Activated T-cell treated with anti-CD3 and anti-CD28 coated beads, Interleukin-2, amount 50 U/mL, for 4 hours (primary cell): ENCODE results near the gene MTM1. TPM values are rescaled to one million over a fixed set of nuclear protein-coding genes. Genes with fewer than 3 reads are reported as not detected.

Experiments
- ATAC-seq, 2 donors: fragments of 200-7000 bp; cut with Tn5 transposase; one replicate each; pipeline ENCODE4 v1.10.0; 2021
- DNase-seq: peaks from one replicate; pipeline ENCODE4 v3.0.0-alpha.2; 2020
- H3K27me3 Mint-ChIP-seq: one replicate; pipeline ENCODE4 v1.8.0; 2021; ENCODE audit warnings: low read depth, mixed read lengths
- H3K36me3 Mint-ChIP-seq: one replicate; pipeline ENCODE4 v1.8.0; 2022; ENCODE audit warnings: mixed read lengths; ENCODE audit not compliant: insufficient read depth
- H3K4me1 Mint-ChIP-seq: one replicate; pipeline ENCODE4 v1.8.0; 2021; ENCODE audit warnings: low read depth, mixed read lengths
- H3K4me3 Mint-ChIP-seq: one replicate; pipeline ENCODE4 v1.8.0; 2021; ENCODE audit warnings: mild to moderate bottlenecking, moderate library complexity, mixed read lengths
- H3K9me3 Mint-ChIP-seq: one replicate; pipeline ENCODE4 v1.8.0; 2021; ENCODE audit warnings: mixed read lengths
- total RNA-seq, 3 donors: library from RNA; stranded (reverse); gene quantifications; one replicate each; pipeline ENCODE4 v1.2.1, GENCODE V29; 2021

MTM1 gene
- total RNA-seq, 3 donors from 2014 or later: 14.9 to 17.2 (median 15.4) TPM

- Mint-ChIP-seq H3K36me3 (peaks cover 28% of the 10 kb centered on the region), H3K4me3 (no peak overlapping the region), H3K9me3 (no peaks in the 10 kb centered on the region), H3K4me1 (peaks cover 36% of the 10 kb centered on the region), H3K27me3 (no peaks in the 10 kb centered on the region)
- peak; percentile 86 to 87 for ATAC-seq
- DNase-seq: no peak
Observed at GRCh38 chrX:150704030-150704613, 135.7 kb downstream of the MTM1 start.

DNA sequence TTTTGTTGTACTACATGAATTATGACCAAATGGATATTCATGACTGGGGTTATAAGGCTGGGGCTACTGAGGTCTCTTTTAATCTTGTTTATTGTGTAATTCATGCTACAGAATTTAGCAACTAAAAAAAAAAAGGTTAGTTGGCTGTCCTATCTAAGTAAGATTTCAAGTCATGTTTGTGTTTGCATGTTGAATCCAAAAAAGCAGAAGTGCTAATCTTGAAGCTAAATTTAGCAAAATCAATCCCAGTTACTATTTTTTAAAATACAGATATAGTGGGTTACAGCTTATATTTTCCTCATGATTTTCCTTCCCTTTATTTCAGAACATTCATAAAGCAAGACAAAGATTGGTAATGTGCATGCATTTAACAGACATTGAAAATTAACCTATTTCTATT, 144.2 kb downstream of the MTM1 start:
- Mint-ChIP-seq H3K4me3 (no peak overlapping the region), H3K4me1 (peaks cover 38% of the 10 kb centered on the region), H3K36me3 (peaks cover 9% of the 10 kb centered on the region), H3K9me3 (no peaks in the 10 kb centered on the region), H3K27me3 (no peaks in the 10 kb centered on the region)
- DNase-seq (no peak), ATAC-seq (no peak)

DNA sequence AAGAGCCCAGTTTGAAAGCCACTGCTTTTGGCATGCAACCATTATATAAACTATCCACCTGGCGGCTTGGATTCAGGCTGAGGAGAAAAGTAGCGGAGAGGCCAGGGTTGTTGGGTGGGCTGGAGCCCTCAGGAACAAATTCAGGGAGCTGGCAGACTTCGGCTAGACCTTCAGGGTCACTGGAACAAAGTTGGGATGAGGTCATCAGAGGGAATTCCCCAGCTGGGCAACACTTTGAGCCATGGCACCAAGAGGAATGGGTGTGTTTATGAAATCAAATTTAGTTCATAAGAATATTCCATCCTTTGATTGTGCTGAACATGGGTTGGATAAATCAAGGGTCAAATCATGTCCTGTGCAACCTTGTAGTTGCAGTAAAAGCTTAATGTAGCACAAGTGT, 146.8 kb downstream of the MTM1 start:
- Mint-ChIP-seq H3K9me3 (no peaks in the 10 kb centered on the region), H3K4me1 (peaks cover 29% of the 10 kb centered on the region), H3K4me3 (no peak overlapping the region), H3K27me3 (no peaks in the 10 kb centered on the region), H3K36me3 (peaks cover 3% of the 10 kb centered on the region)
- no peak for DNase-seq
- no peak for ATAC-seq

DNA sequence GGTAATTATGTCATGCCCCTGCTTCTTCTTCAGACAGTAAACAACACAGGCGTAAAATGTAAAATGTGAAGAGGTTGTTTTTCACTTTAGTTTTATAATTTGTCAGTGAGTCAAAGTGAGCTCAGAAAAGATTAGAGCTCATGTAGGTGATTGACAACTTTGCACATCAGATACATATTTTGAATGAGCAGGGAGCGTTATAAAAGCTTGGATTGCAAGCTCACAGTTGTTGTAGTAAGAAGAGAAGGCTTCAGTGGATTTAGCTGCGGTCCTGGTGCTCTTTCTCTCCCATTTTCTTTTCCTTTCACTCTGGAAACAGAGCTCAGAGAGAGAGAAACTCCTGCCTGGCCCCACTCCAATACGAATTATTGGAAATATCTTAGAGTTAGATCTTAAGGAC, 151.2 kb downstream of the MTM1 start:
- H3K36me3 Mint-ChIP-seq: peaks cover 12% of the 10 kb centered on the region
- ATAC-seq (no peak), DNase-seq (no peak)
- H3K9me3 Mint-ChIP-seq: no peaks in the 10 kb centered on the region
- no peaks in the 10 kb centered on the region for H3K27me3 Mint-ChIP-seq
- H3K4me3 Mint-ChIP-seq: no peak overlapping the region
- H3K4me1 Mint-ChIP-seq: peaks cover 20% of the 10 kb centered on the region

Other genes starting within 250 kb of the MTM1 start
- 1 to 10 TPM; 5.8 to 6.1 (median 6.1) TPM for gene MAMLD1, start 205.3 kb upstream of the MTM1 start, total RNA-seq
- gene MTMR1, start 124.8 kb downstream of the MTM1 start, total RNA-seq: 10 to 100 TPM; 36.2 to 42.1 (median 38.8) TPM